Motor neuron (in vitro differentiated cells): Measurements from ENCODE around the gene IMP4. TPM values are rescaled to one million over a fixed set of nuclear protein-coding genes. Genes with fewer than 3 reads are reported as not detected.

Experiments used
- ATAC-seq, 8 experiments: fragments of 200-7000 bp; cut with Tn5 transposase; replicated peaks in 6 of 8; 2 replicates each; pipeline ENCODE4 v1.8.0; 2021; ENCODE audit warnings: mild to moderate bottlenecking in 8 of 8, moderate library complexity in 8 of 8
- H3K27ac ChIP-seq, 2 donors: fragments of 250-450 bp; sonication (Bioruptor Pico); 2 replicates each; pipeline ENCODE4 v1.9.0; 2021; ENCODE audit warnings: antibody characterized with exemption in 2 of 2, mild to moderate bottlenecking in 2 of 2, moderate library complexity in 1 of 2
- H3K4me1 ChIP-seq, 2 donors: fragments of 250-450 bp; sonication (Bioruptor Pico); replicated peaks in 1 of 2; 2 replicates each; pipeline ENCODE4 v1.6.1; 2021; ENCODE audit warnings: antibody characterized with exemption in 2 of 2, mild to moderate bottlenecking in 2 of 2, moderate library complexity in 1 of 2
- H3K4me3 ChIP-seq, 5 donors: fragments of 250-450 bp; sonication (Bioruptor Pico); 2 replicates each; pipeline ENCODE4 v1.9.0; 2021; ENCODE audit warnings: antibody characterized with exemption in 5 of 5, mild to moderate bottlenecking in 5 of 5, moderate library complexity in 4 of 5
- WGBS, 10 experiments: fragments of 450-650 bp; shearing (Covaris generic); methylation state at CpG; one replicate each; pipeline ENCODE4 v1.0.0; 2022; 5-methylcytosine and 5-hydroxymethylcytosine counted together
- in situ Hi-C, 9 experiments: fragments of 400-800 bp; cut with MboI; loops; one replicate each; pipeline ENCODE4 v1.15.0; 2021; ENCODE audit warnings: low sequenced_read_pairs in 9 of 9, low pct_unique_long_range_greater_than_20kb in 2 of 9; ENCODE audit not compliant: unreplicated experiment in 9 of 9
- total RNA-seq, 8 experiments: library from RNA; unstranded; fragments of 300-600 nt; gene quantifications; 2 replicates each; pipeline versions ENCODE4 v1.2.3 to v1.2.4, GENCODE V29; 2022

IMP4 gene
- 100 to 1,000 TPM in 2 of 8 experiments, 10 to 100 TPM in 6; 62.2 to 107 (median 94.8) TPM for total RNA-seq

GRCh38 chr2:130342533-130343275 is at the start of gene IMP4:
TSS of gene IMP4 (plus strand) at chr2:130342897. CDS start at chr2:130342933, 36 bp downstream.
- WGBS, 10 experiments = 0 to 3% (median 0%) methylated on average over 2 to 45 of the region's 60 CpGs; no CpG with 5 or more reads in 3 of the 10 experiments
- Histone ChIP-seq H3K4me1 (peaks cover 4 to 14% of the 10 kb centered on the region in 2 donors), H3K27ac (peak within 1 kb of the TSS; percentile 88 to 94), H3K4me3 (peak within 1 kb of the TSS; percentile 78 to 91 (median 83))
- ATAC-seq = peak; percentile 83 to 93 (median 91)
- in situ Hi-C loops = loop anchor here in 6 of 9 experiments (25.0 kb wide), 3 partner anchors 155 to 405 kb away; partner anchors contain the start of genes MZT2B (in 3 of the 6), SMPD4 (in 3 of the 6) and TUBA3E (in 3 of the 6)

DNA sequence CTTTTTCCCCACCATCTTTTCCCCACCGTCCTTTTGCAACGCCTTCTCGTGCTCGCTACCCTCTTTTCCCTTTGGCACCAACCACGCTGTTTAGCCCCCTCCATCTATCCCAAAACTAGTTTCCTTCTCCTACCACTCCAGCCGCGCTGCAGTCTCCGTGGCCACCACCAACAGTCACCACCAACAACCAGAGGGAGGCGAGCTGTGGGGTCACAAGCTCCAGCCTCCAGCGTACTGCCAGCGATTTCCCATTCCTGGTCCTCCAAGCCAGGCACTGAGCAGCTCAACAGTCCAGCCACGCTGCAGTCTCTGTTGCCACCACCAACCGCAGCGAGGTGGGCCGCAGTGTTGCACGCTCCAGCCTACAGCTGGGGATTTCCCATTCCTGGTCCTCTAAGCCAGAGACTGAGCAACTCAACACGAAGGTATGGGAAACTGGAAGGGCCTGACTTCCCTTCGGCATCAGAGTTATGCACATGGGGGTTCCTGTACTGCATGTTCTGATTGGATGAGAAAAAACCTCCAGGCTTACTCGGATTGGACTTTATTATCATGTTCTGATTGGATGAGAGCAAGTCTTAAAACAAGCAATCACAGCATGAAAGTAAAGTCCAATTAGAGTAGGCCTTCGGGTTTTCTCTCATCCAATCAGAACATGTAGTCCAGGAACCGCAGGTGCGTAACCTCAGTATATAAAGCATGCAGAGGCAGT is 42.3 kb upstream of the IMP4 start:
- in situ Hi-C loops = no loop called here
- Histone ChIP-seq H3K27ac (no peak overlapping the region), H3K4me1 (no peaks in the 10 kb centered on the region), H3K4me3 (no peak overlapping the region)
- no peak for ATAC-seq
- WGBS, 10 experiments = 27 to 90% (median 70%) methylated on average over 3 to 14 of the region's 22 CpGs

- Histone ChIP-seq H3K4me3 (no peak overlapping the region), H3K27ac (no peak overlapping the region), H3K4me1 (no peaks in the 10 kb centered on the region)
- WGBS, 10 experiments = 0 to 96% (median 93%) methylated on average over 1 to 8 of the region's 13 CpGs; no CpG with 5 or more reads in 5 of the 10 experiments
- no peak for ATAC-seq
- in situ Hi-C loops = no loop called here
Measured at GRCh38 chr2:130300970-130301348, 41.7 kb upstream of the IMP4 start.

GRCh38 chr2:130302164-130302886 is 40.4 kb upstream of the IMP4 start:
- H3K27ac ChIP-seq = no peak overlapping the region
- no peak overlapping the region for H3K4me3 ChIP-seq
- in situ Hi-C loops = no loop called here
- no peaks in the 10 kb centered on the region for H3K4me1 ChIP-seq
- 60 to 94% (median 87%) methylated on average over 3 to 4 of the region's 12 CpGs; no CpG with 5 or more reads in 6 of the 10 experiments for WGBS, 10 experiments
- no peak for ATAC-seq

DNA sequence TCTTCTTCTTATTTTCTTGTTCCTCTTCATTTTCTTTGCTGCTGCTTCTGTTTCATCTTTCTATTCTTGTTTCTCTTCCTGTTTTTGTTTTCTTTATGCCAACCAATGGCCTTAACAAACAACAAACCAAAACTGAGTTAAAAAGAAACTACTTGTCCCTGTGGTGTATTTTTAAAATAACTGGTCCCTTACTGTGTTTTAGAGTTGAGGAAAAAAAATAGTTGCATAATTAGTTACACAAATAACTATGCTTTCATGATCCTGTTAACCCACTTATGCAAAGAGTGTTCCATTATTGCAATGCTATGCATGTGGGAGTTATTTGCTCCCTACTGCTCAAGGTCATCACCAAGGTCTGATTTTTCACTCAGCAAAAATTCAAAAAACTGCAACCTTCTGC is 39.5 kb upstream of the IMP4 start:
- no peak for ATAC-seq
- Histone ChIP-seq H3K4me1 (no peaks in the 10 kb centered on the region), H3K27ac (no peak overlapping the region), H3K4me3 (no peak overlapping the region)
- in situ Hi-C loops = no loop called here

- no peak for ATAC-seq
- no peak overlapping the region for H3K27ac ChIP-seq
- no peak overlapping the region for H3K4me3 ChIP-seq
- 6 to 90% (median 72%) methylated on average over 2 to 3 of the region's 3 CpGs; no CpG with 5 or more reads in 4 of the 10 experiments for WGBS, 10 experiments
- H3K4me1 ChIP-seq = no peaks in the 10 kb centered on the region
- in situ Hi-C loops = no loop called here
Measured at GRCh38 chr2:130304726-130305125, 38.0 kb upstream of the IMP4 start.

GRCh38 chr2:130307850-130308249 is 34.8 kb upstream of the IMP4 start:
- no peak for ATAC-seq
- Histone ChIP-seq H3K4me3 (no peak overlapping the region), H3K4me1 (no peaks in the 10 kb centered on the region), H3K27ac (no peak overlapping the region)
- in situ Hi-C loops = no loop called here
- WGBS, 10 experiments = 60 to 100% (median 79%) methylated on average over 1 to 4 of the region's 4 CpGs; no CpG with 5 or more reads in 4 of the 10 experiments

- in situ Hi-C loops = no loop called here
- Histone ChIP-seq H3K4me1 (no peaks in the 10 kb centered on the region), H3K27ac (no peak overlapping the region), H3K4me3 (no peak overlapping the region)
- ATAC-seq = no peak
Measured at GRCh38 chr2:130310881-130311280, 31.8 kb upstream of the IMP4 start.

DNA sequence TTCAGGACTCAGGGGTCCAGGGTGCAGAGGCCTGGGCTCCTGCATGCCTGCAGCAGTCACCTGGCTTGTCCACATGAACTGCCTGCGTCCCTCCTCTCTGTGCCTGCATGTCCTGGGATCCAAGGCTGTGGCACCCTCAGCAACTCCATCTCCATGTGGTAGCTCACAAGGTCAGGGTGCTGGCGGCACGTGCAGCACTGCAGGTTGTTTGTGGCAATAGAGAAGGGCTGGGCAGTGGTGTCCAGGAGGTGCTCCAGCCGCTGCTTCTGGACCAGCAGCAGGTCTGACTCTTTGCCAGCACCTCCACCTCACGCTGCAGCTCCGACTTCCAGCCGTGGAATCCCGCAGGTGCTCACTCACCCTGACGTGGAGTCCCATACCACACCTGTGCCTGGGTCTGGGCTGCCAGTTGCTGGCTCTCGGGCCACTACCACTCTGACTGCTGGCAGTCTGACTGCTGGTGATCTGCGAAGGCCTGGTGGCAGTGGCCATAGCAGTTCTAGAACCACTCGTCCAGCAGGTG is 28.8 kb upstream of the IMP4 start:
- no peak overlapping the region for H3K4me3 ChIP-seq
- in situ Hi-C loops = no loop called here
- ATAC-seq = no peak
- no peaks in the 10 kb centered on the region for H3K4me1 ChIP-seq
- WGBS, 10 experiments = 0 to 80% (median 40%) methylated on average over 1 to 2 of the region's 12 CpGs; no CpG with 5 or more reads in 5 of the 10 experiments
- H3K27ac ChIP-seq = no peak overlapping the region

GRCh38 chr2:130314377-130314776 is 28.3 kb upstream of the IMP4 start:
- 80% methylated on average over 1 of the region's 3 CpGs; no CpG with 5 or more reads in 9 of the 10 experiments for WGBS, 10 experiments
- in situ Hi-C loops = no loop called here
- peak in 4 of 8 experiments; percentile 19 to 98 (median 52) for ATAC-seq
- Histone ChIP-seq H3K27ac (no peak overlapping the region), H3K4me3 (no peak overlapping the region), H3K4me1 (no peaks in the 10 kb centered on the region)

DNA sequence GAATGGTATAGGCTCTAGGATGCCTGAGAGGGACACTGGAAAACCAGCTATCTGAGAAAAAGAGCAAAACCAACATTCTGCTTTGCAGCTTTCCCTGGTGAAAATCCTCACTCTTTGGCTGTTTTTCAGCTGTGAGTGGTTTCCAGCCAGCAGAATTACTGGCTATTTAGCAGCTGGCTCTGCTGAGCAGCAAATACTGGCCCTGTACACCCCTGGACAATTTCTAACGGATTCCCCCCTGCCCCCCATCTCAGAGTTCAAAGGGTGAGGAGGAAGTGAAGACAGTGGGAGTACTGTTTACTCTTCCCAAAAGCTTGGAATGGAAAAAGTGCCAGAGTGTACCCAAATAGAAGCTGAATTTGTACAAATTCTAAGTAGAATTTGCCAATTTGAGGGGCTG is 26.1 kb upstream of the IMP4 start:
- in situ Hi-C loops = no loop called here
- no peak for ATAC-seq
- no peak overlapping the region for H3K27ac ChIP-seq
- WGBS, 10 experiments = 0% methylated on average over 1 of the region's 1 CpG; no CpG with 5 or more reads in 7 of the 10 experiments
- no peak overlapping the region for H3K4me3 ChIP-seq
- H3K4me1 ChIP-seq = no peaks in the 10 kb centered on the region

GRCh38 chr2:130318906-130319305 is 23.8 kb upstream of the IMP4 start:
- in situ Hi-C loops = no loop called here
- Histone ChIP-seq H3K4me3 (no peak overlapping the region), H3K4me1 (no peaks in the 10 kb centered on the region), H3K27ac (no peak overlapping the region)
- 50% methylated on average over 2 of the region's 7 CpGs; no CpG with 5 or more reads in 9 of the 10 experiments for WGBS, 10 experiments
- no peak for ATAC-seq

DNA sequence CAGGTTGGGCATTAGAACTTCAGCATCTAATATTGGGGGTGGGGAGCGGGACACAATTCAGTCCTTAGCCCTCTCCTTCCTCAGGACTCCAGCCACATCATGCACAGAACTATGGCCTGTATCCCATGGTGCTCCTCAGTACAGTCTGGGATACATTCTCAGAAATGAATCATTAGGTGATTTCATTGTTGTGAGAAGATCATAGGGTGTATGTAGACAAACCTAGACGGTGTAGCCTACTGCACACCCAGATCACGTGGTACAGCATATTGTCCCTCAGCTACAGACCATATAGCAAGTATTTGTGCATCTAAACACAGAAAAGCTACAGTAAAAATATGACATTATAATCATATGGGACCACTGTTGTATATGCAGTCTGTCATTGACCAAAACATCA is 23.2 kb upstream of the IMP4 start:
- H3K27ac ChIP-seq = no peak overlapping the region
- 52 to 94% (median 89%) methylated on average over 2 to 3 of the region's 3 CpGs; no CpG with 5 or more reads in 5 of the 10 experiments for WGBS, 10 experiments
- no peak overlapping the region for H3K4me3 ChIP-seq
- peak in 1 of 8 experiments; percentile 8 for ATAC-seq
- in situ Hi-C loops = no loop called here
- no peaks in the 10 kb centered on the region for H3K4me1 ChIP-seq
